GM21576 (cell line): ENCODE measurements around the gene WBP11.
"Not testable (repeated sequence)": the region's sequence is repeated elsewhere in the genome, so short reads cannot be mapped to it uniquely, and the experiment has no call there.

Source experiments
- ATAC-seq: cut with Tn5 transposase; IDR thresholded peaks from one replicate; pipeline ENCODE4 v1.9.1; 2021; ENCODE audit warnings: mild to moderate bottlenecking, moderate library complexity; ENCODE audit not compliant: unreplicated experiment

Gene WBP11

GRCh38 chr12:14773685-14774073 lies 29.6 kb downstream of the WBP11 start:
- ATAC-seq, result peak; percentile 19

GRCh38 chr12:14772946-14773345 lies 30.3 kb downstream of the WBP11 start:
- no peak for ATAC-seq

- no peak for ATAC-seq
Observed at GRCh38 chr12:14771651-14772137, 31.6 kb downstream of the WBP11 start.

- ATAC-seq, result peak; percentile 14
Observed at GRCh38 chr12:14770496-14771461, 32.5 kb downstream of the WBP11 start.

- ATAC-seq, result peak; percentile 33
Observed at GRCh38 chr12:14769969-14770495, 33.2 kb downstream of the WBP11 start.

GRCh38 chr12:14769466-14769968 lies 33.8 kb downstream of the WBP11 start:
- peak; percentile 1 for ATAC-seq

- ATAC-seq, result no peak
Observed at GRCh38 chr12:14768823-14769405, 34.4 kb downstream of the WBP11 start.

- ATAC-seq, result no peak
Observed at GRCh38 chr12:14767617-14768016, 35.7 kb downstream of the WBP11 start.

- no peak for ATAC-seq
Observed at GRCh38 chr12:14766649-14767215, 36.5 kb downstream of the WBP11 start.

- not testable (repeated sequence) for ATAC-seq
Observed at GRCh38 chr12:14766020-14766419, 37.3 kb downstream of the WBP11 start.

- no peak for ATAC-seq
Observed at GRCh38 chr12:14765398-14765797, 37.9 kb downstream of the WBP11 start.

- ATAC-seq, result not testable (repeated sequence)
Observed at GRCh38 chr12:14759711-14760280, 43.5 kb downstream of the WBP11 start.

GRCh38 chr12:14756334-14757143 lies 46.7 kb downstream of the WBP11 start:
- ATAC-seq, result no peak

- no peak for ATAC-seq
Observed at GRCh38 chr12:14751986-14752385, 51.3 kb downstream of the WBP11 start.

- no peak for ATAC-seq
Observed at GRCh38 chr12:14743061-14743460, 60.2 kb downstream of the WBP11 start.

GRCh38 chr12:14741942-14742341 lies 61.3 kb downstream of the WBP11 start:
- no peak for ATAC-seq

GRCh38 chr12:14741153-14741552 lies 62.1 kb downstream of the WBP11 start:
- ATAC-seq, result no peak

GRCh38 chr12:14736441-14736840 lies 66.8 kb downstream of the WBP11 start:
- ATAC-seq, result not testable (repeated sequence)
